ENCODE data around the gene MKNK2.

The MKNK2 gene

GRCh38 chr19:2027361-2027760 lies 23.7 kb downstream of the MKNK2 start:
- no peak for DNase-seq (ENCODE audit: low spot score)

DNA sequence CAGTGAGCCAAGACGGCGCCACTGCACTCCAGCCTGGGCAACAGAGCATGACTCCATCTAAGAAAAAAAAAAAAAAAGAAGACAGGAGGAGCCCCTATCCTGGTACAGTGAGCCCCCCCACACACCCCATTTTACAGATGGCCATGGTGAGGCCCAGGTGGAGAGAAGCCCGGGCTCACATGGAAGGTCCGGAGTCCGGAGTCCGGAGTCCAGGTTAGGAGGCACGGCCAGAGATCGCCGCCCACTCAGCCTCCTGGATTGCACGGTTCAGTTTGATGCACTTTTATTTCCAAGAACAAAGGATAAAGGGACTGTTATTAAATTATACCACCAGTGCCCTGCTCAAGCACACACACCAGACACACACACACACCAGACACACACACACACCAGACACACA lies 24.3 kb downstream of the MKNK2 start:
- no peak for DNase-seq (ENCODE audit: low spot score)

GRCh38 chr19:2022289-2022688 lies 28.8 kb downstream of the MKNK2 start:
- no peak for DNase-seq (ENCODE audit: low spot score)

DNA sequence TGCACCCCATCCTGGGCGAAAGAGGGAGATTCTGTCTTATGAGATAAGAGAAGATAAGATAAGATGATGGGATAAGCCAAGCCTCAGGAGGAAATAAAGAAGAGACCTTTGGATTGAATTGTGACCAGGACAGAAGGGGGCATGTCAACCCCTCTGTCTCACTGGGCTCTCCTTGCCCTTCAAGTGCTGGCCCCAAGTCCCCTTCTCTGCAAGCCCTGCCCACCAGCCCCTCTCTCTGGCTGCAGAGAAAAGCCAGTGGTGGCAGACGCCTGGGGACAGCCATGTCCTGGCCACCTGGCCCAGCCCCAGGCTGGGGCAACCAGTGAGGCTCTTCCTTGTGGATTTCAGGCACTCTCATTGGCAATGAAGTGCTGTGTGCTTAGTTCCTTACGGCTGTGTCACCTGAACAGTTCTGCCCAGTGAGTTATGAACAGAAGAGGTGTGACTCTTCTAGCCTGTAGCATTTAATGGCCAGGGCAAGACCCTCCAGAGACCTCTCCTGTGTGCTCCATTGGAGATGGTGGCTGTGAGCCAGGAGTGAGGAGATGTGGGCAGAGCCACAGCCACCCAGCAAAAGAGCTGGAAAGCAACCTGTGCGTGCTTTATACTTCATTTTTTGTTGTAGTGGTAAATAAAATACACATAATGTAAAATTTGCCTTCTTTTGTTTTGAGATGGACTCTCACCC lies 29.4 kb downstream of the MKNK2 start:
- DNase-seq (ENCODE audit: low spot score) = no peak

GRCh38 chr19:2018752-2019151 lies 32.3 kb downstream of the MKNK2 start:
- DNase-seq (ENCODE audit: low spot score) = no peak

DNA sequence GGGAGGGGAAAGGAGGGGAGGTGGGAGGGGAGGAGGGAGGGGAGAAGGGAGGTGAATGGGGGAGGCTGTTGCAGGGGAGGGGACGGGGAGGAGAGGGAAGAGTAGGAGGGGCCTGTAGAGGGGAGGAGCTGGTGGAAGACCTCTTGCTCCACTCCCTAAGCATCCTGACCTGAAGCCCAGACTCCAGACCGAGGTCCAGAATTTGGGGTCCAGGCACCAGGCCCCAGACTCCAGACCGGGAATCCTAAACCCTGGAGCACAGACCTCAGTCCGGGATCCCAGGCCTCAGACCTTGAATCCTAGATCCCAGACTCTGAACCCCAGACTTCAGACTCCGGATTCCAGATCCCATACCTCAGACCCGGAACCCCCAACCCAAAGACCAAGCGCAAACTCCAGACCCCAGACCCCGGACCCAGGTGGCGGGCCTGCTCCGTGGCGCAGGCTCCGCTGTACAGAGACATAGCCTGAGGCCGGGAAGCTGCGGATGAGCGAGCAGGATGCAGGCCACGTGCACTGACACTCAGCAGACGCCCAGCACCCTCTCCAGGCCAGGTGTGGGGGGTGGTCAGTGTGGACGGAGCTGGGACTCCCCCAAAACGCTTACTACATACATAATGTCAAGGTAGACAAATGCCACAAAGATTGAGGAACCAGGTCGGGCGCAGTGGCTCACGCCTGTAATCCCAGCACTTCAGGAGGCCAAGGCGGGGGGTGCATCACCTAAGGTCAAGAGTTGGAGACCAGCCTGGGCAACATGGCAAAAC lies 34.8 kb downstream of the MKNK2 start:
- peak; percentile 73 for DNase-seq (ENCODE audit: low spot score)

DNA sequence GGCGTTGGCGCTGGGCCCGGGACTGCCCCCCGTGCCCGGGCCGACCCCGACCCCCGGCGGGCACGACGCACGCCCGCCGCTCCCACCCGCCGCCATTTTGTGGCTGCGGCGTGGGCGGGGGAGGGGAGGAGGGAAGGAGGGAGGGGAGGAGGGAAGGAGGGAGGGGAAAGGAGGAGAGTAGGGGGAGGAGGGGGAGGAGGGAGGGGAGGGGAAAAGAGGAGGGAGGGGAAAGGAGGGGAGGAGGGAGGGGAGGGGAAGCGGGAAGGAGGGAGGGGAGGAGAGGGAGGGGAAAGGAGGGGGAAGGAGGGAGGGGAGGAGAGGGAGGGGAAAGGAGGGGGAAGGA lies 35.5 kb downstream of the MKNK2 start, which contains the start of gene BTBD2:
Gene BTBD2 (minus strand): TSS at position 107 of the 343 bp plus-strand sequence. CDS start 11 bp downstream, at position 96.
- DNase-seq (ENCODE audit: low spot score) = peak; percentile 64

DNA sequence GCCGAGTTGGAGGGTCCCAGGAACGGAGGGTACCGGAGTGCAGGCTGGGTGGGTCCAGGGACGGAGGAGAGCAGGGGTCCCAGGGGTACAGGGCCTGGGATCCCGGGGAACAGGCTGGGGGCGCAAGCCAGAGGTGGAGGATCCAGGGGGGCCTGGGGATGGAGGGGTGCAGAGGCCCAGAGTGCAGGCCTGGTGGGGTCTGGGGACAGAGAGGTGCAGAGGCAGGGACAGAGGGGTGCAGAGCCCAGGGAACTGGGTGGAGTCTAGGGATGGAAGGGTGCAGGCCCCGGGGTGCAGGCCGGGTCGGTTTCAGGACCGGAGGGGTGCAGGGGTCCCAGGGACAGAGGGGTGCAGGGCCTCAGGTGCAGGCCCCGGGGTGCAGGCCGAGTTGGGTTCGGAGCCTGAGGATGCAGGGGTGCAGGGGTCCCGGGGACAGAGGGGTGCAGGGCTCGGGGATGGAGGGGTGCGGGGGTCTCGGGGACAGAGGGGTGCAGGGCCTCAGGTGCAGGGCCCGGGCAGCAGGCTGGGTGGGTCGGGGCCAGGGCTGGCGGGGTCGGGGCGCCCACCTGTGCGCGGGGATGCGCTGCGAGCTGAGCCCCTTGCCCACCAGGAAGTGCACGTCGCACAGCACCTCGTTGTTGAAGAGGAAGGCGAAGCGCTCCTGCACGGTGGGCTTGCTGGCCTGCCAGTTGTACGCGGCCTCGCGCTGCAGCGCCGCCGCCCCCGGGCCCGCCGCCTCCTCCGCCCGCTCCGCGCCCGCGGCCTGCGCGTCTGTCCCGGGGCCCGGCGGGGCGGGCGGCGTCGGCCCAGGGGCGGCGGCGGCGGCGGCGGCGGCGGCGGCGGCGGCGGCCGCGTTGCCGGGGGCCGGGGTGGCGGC lies 36.1 kb downstream of the MKNK2 start:
- peak; percentile 19 for DNase-seq (ENCODE audit: low spot score)

DNA sequence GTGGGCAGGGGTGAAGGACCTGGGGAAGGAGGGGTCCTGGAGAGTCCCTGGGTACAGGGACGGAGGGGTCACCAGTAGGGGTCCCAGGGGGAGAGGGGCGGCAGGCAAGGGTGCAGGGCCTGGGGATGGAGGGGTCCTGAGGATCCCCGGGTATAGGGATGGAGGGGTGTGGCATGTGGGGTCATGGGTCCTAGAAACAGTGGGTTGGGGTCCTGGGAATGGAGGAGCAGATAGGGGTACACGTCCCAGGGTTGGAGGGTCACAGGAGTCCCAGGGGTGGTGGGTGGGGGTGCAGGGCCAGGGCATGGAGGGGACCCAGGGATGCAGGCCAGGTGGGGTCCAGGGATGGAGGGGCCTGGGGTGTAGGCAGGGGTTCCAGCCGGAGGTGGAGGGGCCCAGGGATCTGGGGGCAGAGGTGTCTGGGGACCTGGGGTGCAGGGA lies 36.9 kb downstream of the MKNK2 start:
- DNase-seq (ENCODE audit: low spot score) = no peak

GRCh38 chr19:2013683-2013961 lies 37.4 kb downstream of the MKNK2 start:
- DNase-seq (ENCODE audit: low spot score) = no peak

DNA sequence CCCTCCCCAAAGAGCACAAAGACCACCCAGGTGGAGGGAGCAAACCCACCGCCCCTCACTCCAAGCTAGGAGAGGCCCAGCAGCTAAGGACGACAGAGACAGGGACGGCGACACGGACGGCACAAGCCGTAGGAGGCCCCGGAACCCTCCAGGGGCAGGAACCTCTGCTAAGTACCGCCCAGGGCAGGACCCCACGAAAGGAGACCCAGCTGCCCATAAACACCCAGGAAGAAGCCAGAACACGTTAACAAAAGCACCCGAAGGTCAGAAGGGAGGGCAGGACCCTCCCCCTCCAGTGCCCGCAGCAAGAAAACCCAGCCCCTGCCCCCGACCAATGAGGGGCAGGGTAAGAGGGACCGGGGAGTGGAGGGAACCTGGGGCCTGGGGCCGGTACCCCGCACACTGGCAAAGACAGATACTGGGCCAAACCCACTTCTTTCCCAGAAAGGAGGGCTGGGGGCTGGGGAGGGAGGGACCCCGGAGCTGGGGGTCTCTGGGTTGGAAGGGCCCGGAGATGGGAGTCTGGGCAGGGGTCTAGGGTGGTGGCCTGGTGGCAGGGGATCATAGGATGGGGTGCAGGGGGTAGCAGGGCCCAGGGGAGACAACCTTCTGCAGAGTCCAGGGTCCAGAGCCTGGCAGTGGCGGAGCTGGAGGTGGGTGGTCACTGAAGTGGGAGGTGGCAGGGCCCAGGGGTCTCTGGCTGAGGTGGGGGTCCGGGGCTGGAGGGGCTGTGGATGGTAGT lies 37.9 kb downstream of the MKNK2 start:
- DNase-seq (ENCODE audit: low spot score) = no peak

- DNase-seq (ENCODE audit: low spot score) = no peak
Observed at GRCh38 chr19:2011169-2011568, 39.9 kb downstream of the MKNK2 start.

DNA sequence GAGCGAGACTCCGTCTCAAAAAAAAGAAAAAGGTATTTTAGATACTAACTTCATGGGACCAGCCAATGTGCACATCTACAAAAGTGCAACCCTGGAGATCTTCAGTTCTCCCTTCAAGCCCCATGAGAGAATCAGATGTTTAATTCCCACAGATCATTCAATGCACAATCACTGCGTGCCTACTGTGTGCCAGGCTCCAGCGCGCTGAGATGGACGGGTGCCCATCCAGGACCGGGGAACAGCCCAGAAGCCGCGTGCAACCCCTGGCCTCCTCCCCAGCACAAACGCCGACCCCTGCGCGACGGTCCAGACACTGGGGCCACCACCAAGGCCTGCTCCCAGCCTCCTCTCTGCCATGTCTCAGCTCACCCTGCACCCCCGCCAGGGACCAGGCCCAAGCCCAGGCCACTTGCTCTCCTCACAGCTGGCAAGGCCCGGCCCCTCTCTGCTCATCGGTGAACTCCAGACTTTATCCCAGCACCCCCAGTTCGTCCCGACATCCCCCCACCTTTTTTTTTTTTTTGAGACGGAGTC lies 40.8 kb downstream of the MKNK2 start:
- DNase-seq (ENCODE audit: low spot score) = no peak

GRCh38 chr19:2003874-2004273 lies 47.2 kb downstream of the MKNK2 start:
- no peak for DNase-seq (ENCODE audit: low spot score)

GRCh38 chr19:1999856-2000515 lies 51.1 kb downstream of the MKNK2 start:
- no peak for DNase-seq (ENCODE audit: low spot score)

DNA sequence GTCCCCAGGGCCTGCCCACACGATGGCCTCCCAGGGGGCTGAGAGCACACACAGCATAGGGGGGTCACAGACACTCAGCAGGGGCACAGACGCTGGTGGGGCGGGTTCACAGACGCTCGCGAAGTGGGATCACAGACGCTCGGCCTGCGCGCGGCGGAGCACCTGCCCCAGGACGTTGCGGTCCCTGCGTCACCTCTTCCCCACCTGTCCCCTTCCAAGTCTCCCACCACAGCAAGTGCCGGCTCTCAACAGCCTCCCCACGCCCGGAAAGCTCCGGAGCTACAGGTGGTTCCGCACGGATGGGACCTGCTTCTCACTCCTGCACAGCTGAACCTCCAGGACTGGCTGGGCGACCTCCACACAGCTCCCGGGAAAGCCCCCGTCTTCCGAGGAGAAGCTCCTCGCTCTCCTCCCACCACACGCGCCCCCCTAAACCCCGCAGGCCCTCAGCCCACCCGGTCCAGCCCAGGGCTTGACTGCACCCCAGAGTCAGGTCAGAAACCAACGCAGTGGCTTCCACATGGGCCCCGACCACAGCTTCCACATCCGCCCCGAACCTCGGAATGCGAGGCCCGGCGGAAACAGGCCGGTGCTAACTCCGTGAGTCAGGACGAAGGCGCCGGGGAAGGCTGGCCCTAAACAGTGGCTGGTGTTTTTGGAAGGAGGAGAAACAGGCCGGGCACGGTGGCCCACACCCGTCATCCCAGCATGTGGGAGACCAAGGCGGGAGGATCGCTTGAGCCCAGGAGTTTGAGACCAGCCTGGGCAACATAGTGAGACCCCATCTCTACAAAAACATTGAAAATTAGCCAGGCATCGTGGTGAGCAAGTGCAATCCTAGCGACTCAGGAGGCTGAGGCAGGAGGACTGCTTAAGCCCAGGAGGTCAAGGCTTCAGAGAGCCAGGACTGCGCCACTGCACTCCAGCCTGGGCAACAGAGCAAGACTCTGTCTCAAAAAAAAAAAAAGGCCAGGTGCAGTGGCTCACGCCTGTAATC lies 52.0 kb downstream of the MKNK2 start:
- DNase-seq (ENCODE audit: low spot score) = no peak

DNA sequence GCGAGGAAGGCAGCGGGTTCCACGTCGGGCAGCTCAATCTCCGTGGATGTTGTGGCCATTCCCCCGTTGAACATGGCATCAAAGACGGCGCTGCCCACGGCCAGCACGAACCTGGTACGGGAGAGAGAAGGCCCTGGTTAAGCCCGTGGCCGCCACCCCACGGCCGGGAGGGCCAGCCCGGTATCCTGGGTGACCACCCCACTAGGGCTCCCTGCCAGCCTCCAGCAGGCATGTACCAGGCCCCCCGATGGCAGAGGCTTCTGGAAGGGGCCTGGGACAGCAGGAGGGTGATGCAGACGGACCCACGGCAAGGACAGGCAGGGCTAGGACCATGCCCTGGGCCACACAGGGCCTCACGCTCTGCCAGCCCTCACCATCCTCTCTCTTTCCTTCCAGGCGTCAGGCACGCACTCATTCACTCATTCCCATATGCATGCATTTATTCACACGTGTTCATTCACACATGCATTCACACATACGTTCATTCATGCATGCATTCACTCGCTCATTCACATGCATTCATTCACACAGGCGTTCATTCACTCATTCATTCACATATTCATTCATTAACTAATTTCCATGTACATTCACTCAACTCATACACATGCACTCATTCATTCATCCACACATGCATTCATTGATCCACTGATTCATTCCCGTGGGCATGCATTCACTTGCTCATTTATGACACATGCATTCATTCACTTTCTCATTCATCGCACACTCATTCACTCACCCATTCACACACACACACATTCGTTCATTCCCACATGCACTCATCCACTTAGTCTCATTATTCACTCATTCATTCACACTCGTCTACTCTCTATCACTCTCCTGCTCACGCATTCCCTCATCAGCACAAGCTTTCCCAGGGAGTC lies 53.5 kb downstream of the MKNK2 start:
- DNase-seq (ENCODE audit: low spot score) = no peak

DNA sequence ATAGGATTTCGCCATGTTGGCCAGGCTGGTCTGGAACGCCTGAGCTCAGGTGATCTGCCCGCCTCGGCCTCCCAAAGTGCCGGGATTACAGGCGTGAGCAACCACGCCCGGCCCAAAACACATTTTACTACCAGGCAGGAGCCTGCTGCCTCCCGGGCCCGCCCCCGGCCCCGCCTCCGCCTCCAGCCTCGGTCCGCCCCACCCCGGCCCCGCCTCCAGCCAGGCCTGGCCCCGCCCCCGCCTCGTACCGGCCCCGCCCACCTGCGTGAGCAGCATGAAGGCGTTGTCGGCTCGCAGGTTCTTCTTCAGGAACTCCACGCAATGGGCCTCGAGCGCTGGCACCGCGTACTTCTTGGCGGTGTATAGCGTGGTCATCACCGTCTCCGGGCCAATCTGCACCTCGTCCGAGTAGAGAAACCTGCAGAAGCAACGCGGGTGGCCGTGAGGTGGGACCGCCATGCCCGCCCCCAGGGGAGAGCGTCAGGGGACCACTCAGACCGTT lies 58.2 kb downstream of the MKNK2 start:
- no peak for DNase-seq (ENCODE audit: low spot score)

Measured in kidney tubule cell (primary cell).